K562 (cell line): ENCODE results near the gene NEMP2.

Experiments
- CTCF ChIP-seq, 3 experiments: IDR thresholded peaks in 2 of 3; conservative IDR thresholded peaks in 1 of 3; 2 replicates each; pipeline ENCODE4 v1.5.1; 2011 to 2012; ENCODE audit warnings: low read length in 3 of 3, mild to moderate bottlenecking in 3 of 3, control low read depth in 2 of 3, improper control_type of control experiment in 1 of 3, inconsistent platforms in 1 of 3, low read depth in 1 of 3, mixed read lengths in 1 of 3, moderate library complexity in 1 of 3; ENCODE audit not compliant: insufficient read depth in 2 of 3
- RAD21 ChIP-seq, 2 experiments: fragments of 250-450 bp in 1 of 2; fragments of 450-650 bp in 1 of 2; sonication (Bioruptor Pico) in 1 of 2; formaldehyde crosslinking in 1 of 2; IDR thresholded peaks in 1 of 2; conservative IDR thresholded peaks in 1 of 2; 2 replicates each; pipeline versions ENCODE4 v1.4.0 to v1.8.0; 2020 to 2022; ENCODE audit warnings: mild to moderate bottlenecking in 2 of 2, moderate library complexity in 1 of 2

DNA sequence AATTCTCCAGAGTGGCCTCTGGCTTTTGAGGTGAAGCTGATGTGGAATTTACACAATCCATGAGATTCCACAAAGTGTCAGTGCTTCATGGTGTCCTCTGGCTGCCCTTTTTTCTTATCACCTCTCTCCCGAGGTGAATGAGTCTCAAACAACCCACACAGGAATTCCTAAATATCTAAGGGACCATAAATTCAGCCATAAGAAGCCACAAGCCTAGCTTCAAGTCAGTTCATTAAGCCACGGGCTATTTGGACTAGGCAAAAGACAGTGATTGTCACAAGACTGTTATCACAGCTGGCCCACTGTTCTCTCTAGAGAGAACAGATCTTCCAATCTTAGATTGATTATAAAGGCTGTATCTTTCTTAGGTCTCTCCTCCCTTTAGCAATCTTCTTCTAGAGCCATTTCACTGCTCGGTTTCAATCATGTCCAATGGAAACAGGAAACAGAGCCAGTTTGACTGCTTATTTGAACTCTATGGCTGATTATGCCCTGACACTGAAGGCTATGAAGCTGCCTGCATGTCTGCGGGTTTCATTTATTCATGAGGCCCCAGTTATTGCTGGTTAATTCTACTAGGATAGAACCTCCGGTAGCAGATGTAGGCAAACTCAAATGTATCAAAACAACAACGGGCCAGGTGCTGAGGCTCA is 4.1 kb downstream of the NEMP2 start:
- no peak for TF ChIP-seq RAD21 (CRISPR knock-in tag; conservative IDR thresholded peaks at IDR 0.05 in 1 of 2, IDR thresholded peaks at IDR 0.05 in 1 of 2)
- TF ChIP-seq CTCF (IDR thresholded peaks at IDR 0.05 in 2 of 3, conservative IDR thresholded peaks at IDR 0.05 in 1 of 3; ENCODE audit: insufficient read depth in 2 of 3, low read depth in 1 of 3, low read length in 3 of 3): no peak
